MM.1S (cell line): ENCODE data around the gene CNTNAP2.

ENCODE experiments used
- DNase-seq: peaks from one replicate; pipeline ENCODE4 v3.0.0-alpha.2; 2015
- H2AFZ ChIP-seq: fragments of 300-600 bp; sonication (generic); 2 replicates; pipeline ENCODE4 v1.6.0; 2016; ENCODE audit warnings: antibody characterized with exemption, low read length
- H3F3A ChIP-seq: fragments of 300-600 bp; sonication (generic); 2 replicates; pipeline ENCODE4 v1.6.1; 2016; ENCODE audit warnings: mild to moderate bottlenecking, antibody characterized with exemption, low read length, moderate library complexity, mixed read lengths; ENCODE audit not compliant: insufficient read depth
- H3K27ac ChIP-seq: fragments of 300-600 bp; sonication (generic); 2 replicates; pipeline ENCODE4 v1.5.1; 2016; ENCODE audit warnings: mild to moderate bottlenecking, low read length
- H3K27me3 ChIP-seq: fragments of 300-600 bp; sonication (generic); replicated peaks from 2 replicates; pipeline ENCODE4 v1.6.0; 2016; ENCODE audit warnings: low read length; ENCODE audit not compliant: insufficient read depth
- H3K36me3 ChIP-seq: fragments of 300-600 bp; sonication (generic); replicated peaks from 2 replicates; pipeline ENCODE4 v1.6.1; 2016; ENCODE audit warnings: mild to moderate bottlenecking, low read length, mixed read lengths; ENCODE audit not compliant: insufficient read depth
- H3K4me1 ChIP-seq: fragments of 300-600 bp; sonication (generic); 2 replicates; pipeline ENCODE4 v1.6.1; 2016; ENCODE audit warnings: low read length, mixed read lengths
- H3K4me2 ChIP-seq: fragments of 300-600 bp; sonication (generic); 2 replicates; pipeline ENCODE4 v1.6.0; 2016; ENCODE audit warnings: low read depth, low read length
- H3K4me3 ChIP-seq: fragments of 300-600 bp; sonication (generic); 2 replicates; pipeline ENCODE4 v1.5.1; 2016; ENCODE audit warnings: low read length, mixed read lengths
- H3K79me2 ChIP-seq: fragments of 300-600 bp; sonication (generic); 2 replicates; pipeline ENCODE4 v1.6.1; 2016; ENCODE audit warnings: mixed run types, low read length, mixed read lengths
- H3K9ac ChIP-seq: fragments of 300-600 bp; sonication (generic); 2 replicates; pipeline ENCODE4 v1.6.1; 2016; ENCODE audit warnings: low read length, mixed read lengths
- H3K9me2 ChIP-seq: fragments of 300-600 bp; sonication (generic); replicated peaks from 2 replicates; pipeline ENCODE4 v1.6.1; 2016; ENCODE audit warnings: mild to moderate bottlenecking, low read length, mixed read lengths; ENCODE audit not compliant: insufficient read depth
- H3K9me3 ChIP-seq: fragments of 300-600 bp; sonication (generic); replicated peaks from 2 replicates; pipeline ENCODE4 v1.6.1; 2016; ENCODE audit warnings: mild to moderate bottlenecking, low read length, mixed read lengths; ENCODE audit not compliant: insufficient read depth
- H4K20me1 ChIP-seq: fragments of 300-600 bp; sonication (generic); 2 replicates; pipeline ENCODE4 v1.6.1; 2016; ENCODE audit warnings: mild to moderate bottlenecking, low read length, moderate library complexity, mixed read lengths; ENCODE audit not compliant: insufficient read depth
- CTCF ChIP-seq: fragments of 300-600 bp; sonication (generic); IDR thresholded peaks from 2 replicates; pipeline ENCODE4 v1.5.1; 2016; ENCODE audit warnings: antibody characterized with exemption, low read length, mixed read lengths
- EZH2 ChIP-seq: fragments of 300-600 bp; sonication (generic); optimal IDR thresholded peaks from 2 replicates; pipeline ENCODE3; 2017; ENCODE audit warnings: low read depth, mild to moderate bottlenecking, antibody characterized with exemption, low read length, mixed read lengths
- EZH2phosphoT487 ChIP-seq: fragments of 300-600 bp; sonication (generic); IDR thresholded peaks from 2 replicates; pipeline ENCODE4 v1.6.1; 2018; ENCODE audit warnings: antibody characterized with exemption, low read length

CNTNAP2 gene

GRCh38 chr7:146661929-146662328 lies 545.3 kb downstream of the CNTNAP2 start:
- Histone ChIP-seq H3K79me2 (no peaks in the 10 kb centered on the region), H3K9me3 (no peaks in the 10 kb centered on the region)
- TF ChIP-seq EZH2 (no peak), EZH2phosphoT487 (no peak), CTCF (no peak)

GRCh38 chr7:146665023-146665422 lies 548.4 kb downstream of the CNTNAP2 start:
- no peak overlapping the region for H3K9ac ChIP-seq
- TF ChIP-seq EZH2 (no peak), EZH2phosphoT487 (no peak), CTCF (no peak)
- DNase-seq: no peak

More at GRCh38 chr7:146661929-146662328, 545.3 kb downstream of the CNTNAP2 start:
- Histone ChIP-seq H3K4me1 (peaks cover 5% of the 10 kb centered on the region; the same call in 1 of the 2 replicates), H3K27ac (no peak overlapping the region), H3K4me3 (no peak overlapping the region), H4K20me1 (no peaks in the 10 kb centered on the region), H3K36me3 (no peaks in the 10 kb centered on the region), H3F3A (no peaks in the 10 kb centered on the region), H2AFZ (no peak overlapping the region), H3K9ac (no peak overlapping the region), H3K4me2 (no peak overlapping the region), H3K9me2 (no peaks in the 10 kb centered on the region), H3K27me3 (no peaks in the 10 kb centered on the region)
- no peak for DNase-seq

GRCh38 chr7:146670532-146670931 lies 553.9 kb downstream of the CNTNAP2 start:
- H3K9ac ChIP-seq: no peak overlapping the region
- H3F3A ChIP-seq: no peaks in the 10 kb centered on the region
- no peak for TF ChIP-seq CTCF
- H3K36me3 ChIP-seq: no peaks in the 10 kb centered on the region
- no peaks in the 10 kb centered on the region for H3K9me3 ChIP-seq
- no peak for DNase-seq
- H3K9me2 ChIP-seq: no peaks in the 10 kb centered on the region
- no peak overlapping the region for H3K27ac ChIP-seq
- no peak overlapping the region for H3K4me2 ChIP-seq
- no peaks in the 10 kb centered on the region for H3K79me2 ChIP-seq
- no peaks in the 10 kb centered on the region for H3K4me1 ChIP-seq
- no peak overlapping the region for H3K4me3 ChIP-seq
- no peaks in the 10 kb centered on the region for H3K27me3 ChIP-seq
- no peak overlapping the region for H2AFZ ChIP-seq
- no peaks in the 10 kb centered on the region for H4K20me1 ChIP-seq

More at GRCh38 chr7:146665023-146665422, 548.4 kb downstream of the CNTNAP2 start:
- Histone ChIP-seq H3K4me3 (no peak overlapping the region), H2AFZ (no peak overlapping the region), H3K27ac (no peak overlapping the region), H3K9me2 (no peaks in the 10 kb centered on the region), H3F3A (no peaks in the 10 kb centered on the region), H3K79me2 (no peaks in the 10 kb centered on the region), H4K20me1 (no peaks in the 10 kb centered on the region), H3K4me2 (no peak overlapping the region), H3K9me3 (no peaks in the 10 kb centered on the region), H3K27me3 (no peaks in the 10 kb centered on the region), H3K36me3 (no peaks in the 10 kb centered on the region), H3K4me1 (no peaks in the 10 kb centered on the region)
